ENCODE results near the gene HCRTR1. TPM values are rescaled to one million over a fixed set of nuclear protein-coding genes. Genes with fewer than 3 reads are reported as not detected.

HCRTR1 gene
- total RNA-seq, result under 1 TPM in 2 of 4 donors, not detected in 2; 0.14 to 0.37 TPM
- 0.18 TPM for polyA plus RNA-seq
- long read RNA-seq, donor 1, partial matches to known transcripts, result 0 of 1 reads
- long read RNA-seq, donor 1, other reads (novel, unspliced or antisense), result 1 of 1 reads
- long read RNA-seq, donor 2, result 0 reads
- long read RNA-seq, donor 3, partial matches to known transcripts, result 0 of 3 reads
- long read RNA-seq, donor 3, other reads (novel, unspliced or antisense), result 3 of 3 reads
- long read RNA-seq, donor 4, result 0 reads

GRCh38 chr1:31617218-31617915 is at the start of gene HCRTR1:
TSS of gene HCRTR1 (plus strand) at chr1:31617689. CDS start at chr1:31619193, 1,504 bp downstream.
- Histone ChIP-seq H3K9me3 (ENCODE audit: control insufficient read depth, low read length) (no peaks in the 10 kb centered on the region), H3K4me3 (ENCODE audit: low read length) (peak within 1 kb of the TSS; percentile 75), H3K27me3 (ENCODE audit: control insufficient read depth, insufficient read depth) (no peaks in the 10 kb centered on the region), H3K4me1 (ENCODE audit: control insufficient read depth, insufficient read depth, low read length) (peaks cover 10% of the 10 kb centered on the region), H3K27ac (ENCODE audit: low read length) (no peak within 1 kb of the TSS)
- ATAC-seq (peak; percentile 3 to 6), DNase-seq (no peak)
- intact Hi-C loops (cut with DNase I), result loop anchor here in 2 of 4 donors (2.0 to 10.0 kb wide), 2 partner anchors 51 to 53 kb away; no protein-coding TSS in a partner anchor
- WGBS, result 8% methylated on average over 47 of the region's 48 CpGs

- H3K9me3 ChIP-seq (ENCODE audit: control insufficient read depth, low read length), result no peaks in the 10 kb centered on the region
- H3K27ac ChIP-seq (ENCODE audit: low read length), result no peak overlapping the region
- DNase-seq, result no peak
- H3K27me3 ChIP-seq (ENCODE audit: control insufficient read depth, insufficient read depth), result no peaks in the 10 kb centered on the region
- H3K4me1 ChIP-seq (ENCODE audit: control insufficient read depth, insufficient read depth, low read length), result peaks cover 10% of the 10 kb centered on the region
- no peak overlapping the region for H3K4me3 ChIP-seq (ENCODE audit: low read length)
- no peak for ATAC-seq
- WGBS, result 67% methylated on average over 10 of the region's 10 CpGs
- intact Hi-C loops (cut with DNase I), result loop anchor here in 3 of 4 donors (2.0 to 10.0 kb wide), 4 partner anchors 47 to 227 kb away; partner anchors contain the start of gene HCRTR1 (in 2 of the 3)
Observed at GRCh38 chr1:31567956-31568570, 49.4 kb upstream of the HCRTR1 start.

- 61% methylated on average over 11 of the region's 11 CpGs for WGBS
- peak in 2 of 3 donors; percentile 84 to 86 for DNase-seq
Observed at GRCh38 chr1:31568895-31569595, 48.4 kb upstream of the HCRTR1 start.

GRCh38 chr1:31569596-31570173 is 47.8 kb upstream of the HCRTR1 start:
- H3K4me3 ChIP-seq (ENCODE audit: low read length), result no peak overlapping the region
- DNase-seq (no peak), ATAC-seq (no peak)
- H3K9me3 ChIP-seq (ENCODE audit: control insufficient read depth, low read length), result no peaks in the 10 kb centered on the region
- H3K27ac ChIP-seq (ENCODE audit: low read length), result peak overlapping the region; percentile 12
- no peaks in the 10 kb centered on the region for H3K27me3 ChIP-seq (ENCODE audit: control insufficient read depth, insufficient read depth)
- intact Hi-C loops (cut with DNase I), result loop anchor here in 3 of 4 donors (10.0 kb wide), 3 partner anchors 45 to 225 kb away; partner anchors contain the start of gene HCRTR1 (in 1 of the 3)
- peaks cover 14% of the 10 kb centered on the region for H3K4me1 ChIP-seq (ENCODE audit: control insufficient read depth, insufficient read depth, low read length)
- 90% methylated on average over 13 of the region's 13 CpGs for WGBS

More at GRCh38 chr1:31568895-31569595, 48.4 kb upstream of the HCRTR1 start:
- peak; percentile 71 to 78 for ATAC-seq
- intact Hi-C loops (cut with DNase I), result loop anchor here in 3 of 4 donors (10.0 kb wide), 3 partner anchors 46 to 226 kb away; partner anchors contain the start of gene HCRTR1 (in 1 of the 3)
- no peak overlapping the region for H3K4me3 ChIP-seq (ENCODE audit: low read length)
- no peaks in the 10 kb centered on the region for H3K9me3 ChIP-seq (ENCODE audit: control insufficient read depth, low read length)
- peaks cover 12% of the 10 kb centered on the region for H3K4me1 ChIP-seq (ENCODE audit: control insufficient read depth, insufficient read depth, low read length)
- peak overlapping the region; percentile 12 for H3K27ac ChIP-seq (ENCODE audit: low read length)
- no peaks in the 10 kb centered on the region for H3K27me3 ChIP-seq (ENCODE audit: control insufficient read depth, insufficient read depth)

- ATAC-seq (no peak), DNase-seq (no peak)
- Histone ChIP-seq H3K27me3 (ENCODE audit: control insufficient read depth, insufficient read depth) (no peaks in the 10 kb centered on the region), H3K4me1 (ENCODE audit: control insufficient read depth, insufficient read depth, low read length) (peaks cover 15% of the 10 kb centered on the region), H3K4me3 (ENCODE audit: low read length) (no peak overlapping the region), H3K27ac (ENCODE audit: low read length) (no peak overlapping the region), H3K9me3 (ENCODE audit: control insufficient read depth, low read length) (no peaks in the 10 kb centered on the region)
- intact Hi-C loops (cut with DNase I), result no loop called here
- WGBS, result 96% methylated on average over 11 of the region's 11 CpGs
Observed at GRCh38 chr1:31570228-31570627, 47.3 kb upstream of the HCRTR1 start.

- intact Hi-C loops (cut with DNase I), result no loop called here
- ATAC-seq (no peak), DNase-seq (no peak)
- H3K4me1 ChIP-seq (ENCODE audit: control insufficient read depth, insufficient read depth, low read length), result peaks cover 15% of the 10 kb centered on the region
- H3K27me3 ChIP-seq (ENCODE audit: control insufficient read depth, insufficient read depth), result no peaks in the 10 kb centered on the region
- no peaks in the 10 kb centered on the region for H3K9me3 ChIP-seq (ENCODE audit: control insufficient read depth, low read length)
- 89% methylated on average over 1 of the region's 1 CpG for WGBS
- H3K27ac ChIP-seq (ENCODE audit: low read length), result no peak overlapping the region
- no peak overlapping the region for H3K4me3 ChIP-seq (ENCODE audit: low read length)
Observed at GRCh38 chr1:31570906-31571305, 46.6 kb upstream of the HCRTR1 start.

GRCh38 chr1:31571340-31572295 is 45.9 kb upstream of the HCRTR1 start:
- intact Hi-C loops (cut with DNase I), result no loop called here
- Histone ChIP-seq H3K9me3 (ENCODE audit: control insufficient read depth, low read length) (no peaks in the 10 kb centered on the region), H3K4me3 (ENCODE audit: low read length) (no peak overlapping the region), H3K4me1 (ENCODE audit: control insufficient read depth, insufficient read depth, low read length) (peaks cover 15% of the 10 kb centered on the region), H3K27ac (ENCODE audit: low read length) (no peak overlapping the region), H3K27me3 (ENCODE audit: control insufficient read depth, insufficient read depth) (no peaks in the 10 kb centered on the region)
- ATAC-seq (no peak), DNase-seq (no peak)
- 86% methylated on average over 14 of the region's 14 CpGs for WGBS

GRCh38 chr1:31572323-31573104 is 45.0 kb upstream of the HCRTR1 start:
- intact Hi-C loops (cut with DNase I), result no loop called here
- H3K27me3 ChIP-seq (ENCODE audit: control insufficient read depth, insufficient read depth), result no peaks in the 10 kb centered on the region
- DNase-seq (no peak), ATAC-seq (no peak)
- WGBS, result 89% methylated on average over 7 of the region's 7 CpGs
- H3K27ac ChIP-seq (ENCODE audit: low read length), result no peak overlapping the region
- no peak overlapping the region for H3K4me3 ChIP-seq (ENCODE audit: low read length)
- H3K9me3 ChIP-seq (ENCODE audit: control insufficient read depth, low read length), result no peaks in the 10 kb centered on the region
- H3K4me1 ChIP-seq (ENCODE audit: control insufficient read depth, insufficient read depth, low read length), result peaks cover 15% of the 10 kb centered on the region

GRCh38 chr1:31573261-31573660 is 44.2 kb upstream of the HCRTR1 start:
- no peak overlapping the region for H3K4me3 ChIP-seq (ENCODE audit: low read length)
- no peaks in the 10 kb centered on the region for H3K27me3 ChIP-seq (ENCODE audit: control insufficient read depth, insufficient read depth)
- H3K27ac ChIP-seq (ENCODE audit: low read length), result peak overlapping the region; percentile 10
- H3K4me1 ChIP-seq (ENCODE audit: control insufficient read depth, insufficient read depth, low read length), result peaks cover 15% of the 10 kb centered on the region
- no peak for ATAC-seq
- no peak for DNase-seq
- WGBS, result 77% methylated on average over 8 of the region's 8 CpGs
- intact Hi-C loops (cut with DNase I), result no loop called here
- no peaks in the 10 kb centered on the region for H3K9me3 ChIP-seq (ENCODE audit: control insufficient read depth, low read length)
